ENCODE measurements around the gene MAGIX.
A peak's percentile ranks its signal among the peaks of the same experiment; 100 is the strongest.

The MAGIX gene

DNA sequence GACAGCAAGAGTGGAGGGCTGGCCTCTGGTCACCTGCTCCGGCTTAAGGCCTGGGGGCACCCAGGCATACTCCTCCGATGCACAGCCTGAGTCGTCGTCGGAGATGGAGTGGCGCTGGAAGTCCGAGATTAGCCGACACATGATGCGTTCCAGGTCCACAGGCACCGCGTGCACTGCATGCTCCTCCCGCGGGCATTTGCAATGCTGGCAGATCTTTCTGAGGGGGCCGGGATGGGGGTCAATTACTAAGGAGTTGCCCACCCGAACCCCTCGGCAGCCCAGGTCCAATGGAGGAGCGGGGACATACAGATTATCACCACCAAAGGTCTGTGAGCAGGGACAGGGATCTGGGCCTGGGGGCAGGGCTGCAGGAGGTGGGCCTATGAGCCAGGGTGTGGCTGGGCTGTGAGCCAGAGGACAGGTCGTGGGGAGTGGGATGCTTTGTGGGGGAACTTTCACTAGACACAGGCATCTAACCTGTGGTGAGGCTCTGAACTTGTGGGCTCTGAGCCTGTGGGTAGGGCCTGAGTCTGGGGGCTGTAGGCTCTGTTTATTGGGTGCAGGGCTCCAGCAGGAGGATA, 21.2 kb downstream of the MAGIX start:
- DNase-seq (ENCODE audit: low read depth in 4 of 4, low spot score in 1 of 4), result no peak

DNA sequence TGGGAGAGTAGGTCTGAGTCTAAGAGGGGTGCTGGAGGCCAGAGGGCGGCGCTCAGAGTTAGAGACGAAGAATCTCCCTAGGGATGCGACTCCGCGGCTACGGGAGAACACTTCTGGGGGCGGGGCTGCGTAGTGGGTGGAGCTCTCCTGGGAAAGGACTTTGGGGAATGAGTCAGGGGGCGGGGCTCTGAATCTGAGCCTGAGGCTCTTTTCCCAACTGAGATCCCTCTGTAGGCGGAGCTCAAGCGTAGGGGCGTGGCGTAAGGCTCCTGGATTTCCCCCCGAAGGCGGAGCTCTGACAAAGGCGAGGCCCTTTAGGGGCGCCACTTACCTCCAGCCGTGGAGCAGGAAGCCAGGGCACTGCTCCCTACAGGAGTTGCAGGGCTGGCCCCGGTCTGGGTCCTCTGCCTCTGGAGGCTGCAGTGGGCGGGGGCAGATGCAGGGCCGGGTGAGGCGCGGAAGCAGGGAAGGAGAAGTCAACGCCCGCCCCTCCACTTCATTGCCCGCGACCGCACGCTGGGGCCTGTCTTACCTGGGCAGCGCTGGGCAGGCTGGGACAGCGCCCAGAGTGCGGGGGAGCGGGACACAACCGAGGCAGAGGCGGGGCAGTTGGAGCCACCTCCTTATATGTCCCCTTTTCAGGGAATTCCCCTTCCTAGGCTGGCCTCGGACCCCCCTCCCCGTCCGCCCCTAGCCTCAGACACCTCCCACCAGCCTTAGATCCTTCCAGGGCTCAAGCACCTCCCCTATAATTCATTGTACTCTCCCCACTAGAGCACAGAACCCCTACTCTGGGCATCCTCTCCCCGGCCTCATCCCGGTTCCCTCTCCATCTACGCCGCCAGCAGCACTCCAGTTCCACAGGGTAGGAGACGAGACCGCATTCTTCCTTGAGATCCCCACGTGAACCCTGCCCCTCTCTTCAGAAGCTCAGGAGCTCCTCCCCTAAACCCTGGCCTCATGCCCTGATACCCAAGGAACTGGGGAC, 22.0 kb downstream of the MAGIX start:
- DNase-seq (ENCODE audit: low read depth in 4 of 4, low spot score in 1 of 4), result no peak

DNA sequence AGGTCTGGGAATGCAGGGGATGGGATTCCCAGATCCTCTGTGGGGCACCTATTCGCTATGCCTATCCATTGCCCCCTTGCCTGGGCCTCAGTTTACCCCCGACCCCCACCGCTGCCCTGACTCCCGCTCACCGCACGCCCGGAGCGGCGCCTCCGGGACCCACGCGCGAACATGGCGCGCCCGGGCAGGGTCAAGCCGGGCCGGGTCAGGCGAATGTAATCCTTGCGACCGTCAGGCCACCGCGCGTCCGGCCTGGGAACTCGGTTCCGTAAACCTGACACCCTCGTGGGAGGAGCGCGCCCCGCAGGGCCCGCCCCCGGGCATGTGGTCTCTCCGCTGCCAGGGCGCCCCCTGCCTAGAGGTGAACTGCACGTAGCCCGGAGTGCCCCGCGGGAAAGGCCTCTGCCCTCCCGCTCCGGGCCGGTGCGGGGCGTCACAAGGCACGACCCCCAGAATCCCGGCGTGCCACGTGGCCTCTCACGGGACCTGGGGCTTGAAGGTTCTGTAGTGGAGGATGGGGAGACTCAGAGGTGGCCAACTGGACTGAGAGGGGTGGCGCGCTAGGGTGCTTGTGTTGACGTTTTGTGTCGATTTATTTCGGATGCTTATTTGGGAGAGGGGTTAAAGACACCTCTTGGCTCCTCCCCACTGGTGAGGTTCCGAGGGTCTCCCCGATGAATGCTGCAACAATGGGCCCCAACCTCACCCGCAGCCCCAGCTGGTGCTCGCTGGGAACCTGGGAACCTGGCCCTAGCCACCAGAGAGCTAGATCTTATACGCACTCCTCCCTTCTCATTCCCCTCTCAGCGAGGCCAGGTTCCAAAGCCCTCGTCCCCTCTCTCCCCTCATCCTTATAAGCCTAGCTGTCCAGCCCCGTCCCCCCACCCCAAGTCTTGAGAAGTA, 23.8 kb downstream of the MAGIX start, which contains the start of gene PRICKLE3:
Gene PRICKLE3, minus strand, starts transcription at position 249 of the 903 bp plus-strand sequence. Its CDS starts 76 bp downstream, at position 173.
- peak in 2 of 4 experiments; percentile 53 to 75 for DNase-seq (ENCODE audit: low read depth in 4 of 4, low spot score in 1 of 4)

DNA sequence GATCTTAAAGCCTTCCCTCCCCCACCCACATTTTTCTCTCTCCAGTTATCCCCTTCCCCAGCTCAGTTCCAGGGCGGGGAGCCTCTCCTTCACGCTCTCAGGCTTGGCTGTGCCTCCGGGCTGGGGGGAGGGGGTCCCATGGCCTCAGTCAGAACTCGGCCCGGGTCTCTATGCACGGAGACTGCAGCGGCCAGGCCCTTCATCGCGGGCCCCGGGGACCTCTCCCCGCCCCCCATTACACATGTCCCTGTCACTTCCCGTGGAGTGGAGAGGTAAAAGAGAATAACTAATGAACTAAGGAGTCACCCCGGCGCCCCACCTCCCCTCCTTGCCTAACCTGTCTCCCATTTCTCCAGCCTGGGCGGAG, 24.5 kb downstream of the MAGIX start:
- no peak for DNase-seq (ENCODE audit: low read depth in 4 of 4, low spot score in 1 of 4)

DNA sequence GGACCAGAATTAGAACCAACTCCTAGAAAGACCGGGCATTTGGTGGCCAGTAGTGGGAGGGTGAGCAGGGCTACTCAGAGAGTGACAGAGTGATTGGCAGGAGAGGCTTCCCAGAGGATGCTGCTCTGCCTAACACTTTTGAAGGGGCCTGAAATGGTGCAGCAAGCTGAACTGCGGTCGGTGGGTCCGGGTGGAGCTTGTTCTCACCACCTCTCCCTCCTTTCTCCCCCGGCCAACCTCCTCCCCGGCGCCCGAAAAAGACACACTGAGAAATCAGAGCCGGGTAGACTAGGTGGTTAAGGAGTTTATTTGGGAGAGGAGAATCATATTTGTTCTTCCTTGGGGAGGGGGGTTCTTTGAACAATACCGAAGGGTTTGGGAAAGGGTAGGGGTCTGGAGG, 25.0 kb downstream of the MAGIX start:
- DNase-seq (ENCODE audit: low read depth in 4 of 4, low spot score in 1 of 4), result no peak

DNA sequence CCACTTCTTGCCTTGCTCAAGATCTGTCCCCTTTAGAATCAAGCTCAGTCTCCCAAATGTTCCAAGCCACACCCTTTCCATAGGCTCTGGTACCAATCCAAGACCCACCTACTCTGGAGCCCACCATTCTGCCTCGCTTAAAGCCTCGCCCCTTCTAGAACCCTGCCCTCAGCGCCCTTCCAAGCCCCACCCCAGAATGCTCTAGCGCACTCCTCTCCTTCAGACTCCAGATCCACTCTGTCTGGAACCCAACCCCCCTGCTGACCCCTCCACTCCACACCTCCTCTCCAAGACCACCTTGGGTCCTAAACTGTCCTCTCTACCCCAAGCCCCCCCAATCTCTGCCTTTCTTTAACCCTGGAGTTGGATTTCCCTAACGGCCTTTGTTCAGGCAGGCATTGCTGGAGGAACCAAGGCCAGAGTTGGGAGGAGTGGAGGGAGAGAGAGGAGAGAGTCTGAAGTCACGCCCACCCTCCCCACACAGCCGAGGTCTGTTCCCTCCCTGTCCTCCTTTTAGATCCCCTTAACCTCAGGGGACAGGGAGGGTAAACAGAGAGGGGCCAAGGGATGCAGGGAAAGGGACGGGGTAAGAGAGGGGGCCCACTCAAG, 26.0 kb downstream of the MAGIX start:
- DNase-seq (ENCODE audit: low read depth in 4 of 4, low spot score in 1 of 4), result no peak

DNA sequence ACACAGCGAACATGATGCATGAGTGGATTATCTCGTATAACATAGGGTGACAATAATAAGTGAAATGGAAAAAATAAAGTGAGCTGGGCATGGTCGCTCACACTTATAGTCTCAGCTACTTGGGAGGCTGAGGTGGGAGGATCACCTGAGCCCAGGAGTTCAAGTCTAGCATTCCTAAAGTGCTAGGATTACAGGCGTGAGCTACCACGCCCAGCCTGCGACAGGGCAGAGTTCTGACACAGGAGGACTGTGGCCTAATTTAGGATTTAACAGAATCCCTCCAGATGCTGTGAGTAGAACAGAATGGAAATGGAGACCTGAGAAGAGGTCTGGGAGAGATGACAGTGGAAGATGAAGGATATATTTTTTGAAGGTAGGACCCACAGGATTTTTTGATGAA, 27.0 kb downstream of the MAGIX start:
- no peak for DNase-seq (ENCODE audit: low read depth in 4 of 4, low spot score in 1 of 4)

DNA sequence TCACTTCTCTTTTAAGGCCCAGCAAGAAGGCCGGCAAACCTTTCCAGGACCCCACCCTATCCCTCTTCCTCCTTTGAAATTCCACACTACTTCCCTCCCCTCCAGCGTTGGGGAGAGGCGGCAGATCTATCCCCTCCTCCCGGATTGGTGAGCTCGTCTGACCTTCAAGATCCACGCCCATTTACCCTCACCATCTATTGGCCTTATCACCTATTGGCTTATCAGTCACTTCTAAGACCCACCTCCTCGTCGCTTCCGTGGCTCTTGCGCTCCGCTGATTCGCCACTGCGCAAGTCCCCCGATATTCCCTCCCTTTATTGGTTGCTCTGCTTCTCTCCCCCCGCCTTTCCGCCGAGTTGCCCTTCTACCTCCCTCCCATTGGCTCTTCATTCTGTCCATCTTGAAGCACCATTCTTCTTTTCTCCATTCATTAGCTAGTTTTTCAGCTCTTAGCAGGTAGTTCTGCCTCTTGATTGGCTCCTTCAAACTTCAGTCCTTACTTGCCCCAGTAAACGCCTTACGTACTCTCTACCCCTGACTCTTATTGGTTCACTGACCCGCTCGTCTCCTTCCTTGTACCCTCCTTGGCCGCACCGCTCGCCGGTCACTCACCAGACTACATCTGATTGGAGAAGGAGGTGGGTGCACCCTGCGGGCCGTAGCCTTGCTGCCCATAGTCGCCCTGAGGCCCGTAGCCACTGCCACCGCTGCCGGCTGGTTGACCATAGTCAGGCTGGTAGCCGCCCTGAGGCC, 28.4 kb downstream of the MAGIX start:
- peak in 2 of 4 experiments; percentile 56 to 69 for DNase-seq (ENCODE audit: low read depth in 4 of 4, low spot score in 1 of 4)

DNA sequence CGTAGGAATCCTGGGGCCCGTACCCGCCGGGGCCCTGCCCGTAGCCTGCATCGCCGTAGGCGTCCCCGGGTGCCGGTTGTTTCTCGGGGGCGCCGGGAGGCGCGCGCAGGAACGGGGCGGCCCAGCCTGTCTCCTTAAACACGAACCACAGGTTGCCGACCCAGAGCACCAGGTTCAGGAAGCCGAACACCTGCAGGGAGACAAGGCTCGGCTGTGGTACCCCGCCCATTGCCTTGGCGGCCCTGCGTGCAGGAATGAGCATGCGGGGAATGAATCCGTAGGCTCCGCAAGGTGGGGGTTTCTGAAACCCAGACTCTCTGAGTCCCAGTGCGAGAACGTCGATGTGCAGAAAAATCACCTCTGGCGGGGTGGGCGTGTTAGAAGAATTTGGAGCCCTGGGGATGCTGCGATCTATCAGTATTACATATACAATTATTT, 29.0 kb downstream of the MAGIX start:
- DNase-seq (ENCODE audit: low read depth in 4 of 4, low spot score in 1 of 4), result no peak

DNA sequence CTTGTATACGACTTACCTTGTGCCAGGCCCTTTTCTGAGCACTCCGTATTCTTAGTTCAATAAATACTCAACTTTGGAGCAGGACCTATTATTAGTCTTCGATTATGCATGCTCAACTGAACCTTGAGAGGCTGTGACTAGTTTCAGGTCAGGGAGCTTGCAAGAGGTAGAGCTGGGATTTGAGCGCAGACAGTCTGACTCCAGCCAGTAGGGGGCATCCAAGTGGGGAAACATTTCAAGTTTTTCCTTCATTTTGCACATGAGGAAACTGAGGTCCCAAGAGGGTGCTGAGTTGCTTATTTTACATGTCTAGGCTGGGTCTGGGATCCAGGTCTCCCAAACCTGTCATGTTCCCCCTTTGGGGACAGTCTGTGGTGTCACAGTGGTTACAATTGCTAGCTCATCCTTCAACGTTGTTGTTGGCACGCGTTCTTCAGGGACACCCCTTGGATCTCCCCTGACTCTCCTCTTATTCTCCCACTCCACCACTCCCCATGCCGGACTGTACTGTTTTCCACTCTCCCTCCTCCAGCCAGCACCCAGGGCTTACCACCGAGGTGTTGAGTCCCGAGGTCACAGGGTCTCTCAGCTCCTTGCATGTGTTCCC, 30.3 kb downstream of the MAGIX start:
- no peak for DNase-seq (ENCODE audit: low read depth in 4 of 4, low spot score in 1 of 4)

DNA sequence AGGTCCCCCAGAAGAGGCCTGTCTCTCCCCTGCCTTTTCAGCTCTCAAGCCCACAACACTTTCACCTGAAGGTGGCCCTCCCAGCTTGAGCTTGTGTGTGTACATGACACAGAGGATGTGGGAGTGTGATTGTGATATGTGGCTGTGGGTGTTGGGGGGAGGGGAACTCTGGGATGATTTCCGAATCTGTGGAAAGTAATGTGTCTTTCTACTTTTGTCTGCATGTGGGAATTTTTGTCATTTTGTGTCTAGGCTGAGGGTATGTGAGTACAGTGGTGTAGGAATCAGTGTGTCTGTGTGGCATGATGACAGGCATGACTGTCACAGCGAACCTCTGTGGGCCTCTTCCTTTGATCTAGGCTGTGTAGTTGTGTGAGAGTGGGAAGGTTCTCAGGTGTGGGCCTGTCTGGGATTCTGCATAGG, 31.0 kb downstream of the MAGIX start:
- DNase-seq (ENCODE audit: low read depth in 4 of 4, low spot score in 1 of 4), result no peak

DNA sequence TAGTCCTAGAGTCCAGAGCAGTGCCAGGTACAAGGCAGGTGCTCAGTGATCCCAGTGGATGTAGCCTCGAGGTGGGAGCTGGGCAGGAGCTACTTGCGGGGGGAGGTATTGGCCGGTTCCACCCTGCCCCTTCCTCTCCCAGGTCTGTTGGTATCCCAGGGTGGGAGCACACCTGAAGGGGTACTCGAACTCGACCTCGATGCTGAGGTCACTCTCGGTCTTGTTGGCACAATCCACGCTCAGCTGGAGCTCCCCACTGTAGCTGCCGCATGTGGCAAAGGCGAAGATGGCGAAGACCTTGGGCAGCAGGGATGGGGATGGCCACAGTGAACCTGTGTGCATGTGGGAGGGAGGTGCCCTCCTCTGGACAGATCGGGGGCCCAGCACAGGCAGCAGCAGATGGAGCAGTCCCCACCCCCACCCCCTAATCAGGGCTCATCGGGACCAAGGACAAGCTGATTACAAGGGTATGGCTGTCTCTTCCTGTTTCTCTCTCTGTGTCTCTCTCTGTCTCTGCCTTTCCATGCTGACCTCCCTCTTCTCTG, 35.1 kb downstream of the MAGIX start:
- DNase-seq (ENCODE audit: low read depth in 4 of 4, low spot score in 1 of 4), result no peak

DNA sequence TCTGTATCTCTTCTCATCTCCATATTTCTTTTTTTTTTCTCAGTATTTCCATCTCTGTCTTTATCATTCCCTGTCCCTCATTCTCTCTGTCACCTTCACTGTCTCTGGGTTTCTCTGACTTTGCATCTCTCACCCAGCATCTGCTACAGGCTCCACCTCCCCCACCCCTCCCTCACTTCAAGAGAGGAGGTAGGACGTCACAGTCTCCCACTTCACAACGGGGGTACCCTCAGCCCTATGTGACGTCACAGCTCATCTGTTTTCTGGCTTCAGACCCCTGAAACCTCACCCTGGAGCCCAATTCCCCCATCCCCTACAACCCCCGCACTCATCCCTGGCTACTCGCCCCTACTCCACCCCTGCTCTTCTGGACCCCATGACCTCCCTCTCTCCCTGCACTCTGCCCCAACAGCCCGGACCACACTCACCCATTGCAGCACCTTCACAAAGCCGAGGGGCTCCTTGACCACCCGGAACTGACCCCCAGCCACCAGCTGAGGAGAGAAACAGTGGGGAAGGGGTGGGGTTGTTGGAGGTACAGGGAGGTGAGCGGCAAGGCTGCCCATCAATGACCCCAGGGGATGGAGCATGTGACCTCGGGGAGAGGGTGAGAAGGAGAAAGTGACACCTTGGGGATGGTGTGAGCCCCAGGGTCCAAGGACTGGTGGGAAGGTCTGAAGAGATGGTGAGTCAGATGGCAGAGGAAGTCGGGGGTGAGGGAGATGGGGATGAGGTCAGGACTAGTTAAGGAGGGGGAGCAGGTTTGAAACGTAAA, 36.2 kb downstream of the MAGIX start:
- no peak for DNase-seq (ENCODE audit: low read depth in 4 of 4, low spot score in 1 of 4)

DNA sequence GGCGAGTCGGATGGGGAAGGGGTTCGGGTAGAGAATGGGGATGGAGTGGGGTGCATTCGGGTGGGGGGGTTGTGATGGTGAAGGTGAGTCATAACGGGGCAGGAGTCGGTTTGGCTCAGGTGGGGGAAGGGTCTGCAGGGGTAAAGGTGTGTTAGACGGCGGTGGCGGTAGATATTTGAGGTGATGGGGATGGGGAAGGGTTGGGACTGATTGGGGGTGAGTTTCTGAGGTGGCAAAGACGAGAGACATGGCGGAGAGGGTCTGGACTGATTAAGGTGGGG, 36.7 kb downstream of the MAGIX start:
- DNase-seq (ENCODE audit: low read depth in 4 of 4, low spot score in 1 of 4), result no peak

DNA sequence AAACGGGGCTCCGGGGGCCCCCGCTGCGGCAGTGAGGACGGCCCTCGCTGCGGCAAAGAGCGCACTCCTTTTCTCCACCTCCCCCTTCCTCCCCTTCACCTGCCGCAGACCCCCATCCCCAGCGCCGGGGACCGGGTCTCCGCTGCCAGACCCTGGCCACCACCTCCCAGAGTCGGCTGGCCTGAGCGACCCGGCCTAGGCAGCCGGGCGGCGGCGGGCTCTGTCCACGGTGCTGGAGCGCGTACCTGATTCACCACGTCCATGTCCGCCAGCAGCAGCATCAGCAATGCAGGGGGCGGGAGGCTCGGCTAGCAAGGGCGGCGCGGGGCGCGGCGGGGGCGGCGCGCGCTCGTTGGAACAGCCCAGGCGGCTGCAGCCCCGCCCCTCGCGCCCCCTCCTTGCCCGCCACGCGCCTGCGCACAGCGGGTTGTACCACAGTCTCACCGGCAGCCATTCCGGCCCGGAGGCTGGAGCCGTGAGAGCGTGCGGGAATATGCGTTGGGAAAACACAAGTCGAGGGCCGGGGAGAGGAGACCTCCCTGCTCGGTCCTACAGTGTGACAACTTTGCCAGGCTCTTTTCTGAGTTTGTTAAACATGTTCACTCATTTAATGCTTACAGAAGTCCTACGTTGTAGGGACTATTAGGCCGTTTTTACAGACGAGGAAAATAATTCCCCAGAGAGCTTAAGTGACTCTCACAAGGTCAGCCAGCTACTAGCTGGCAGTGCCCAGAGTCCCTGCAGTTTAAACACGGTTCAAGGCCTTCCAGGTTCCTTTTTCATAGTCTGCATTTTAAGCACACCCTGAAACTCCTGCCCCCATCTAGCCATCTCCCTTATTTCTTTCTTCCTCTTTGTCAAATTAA, 37.6 kb downstream of the MAGIX start, which contains the start of gene SYP:
Gene SYP, minus strand, starts transcription at position 288 of the 866 bp plus-strand sequence. Its CDS starts 7 bp downstream, at position 281.
- peak; percentile 71 to 79 (median 78) for DNase-seq (ENCODE audit: low read depth in 4 of 4, low spot score in 1 of 4)

DNA sequence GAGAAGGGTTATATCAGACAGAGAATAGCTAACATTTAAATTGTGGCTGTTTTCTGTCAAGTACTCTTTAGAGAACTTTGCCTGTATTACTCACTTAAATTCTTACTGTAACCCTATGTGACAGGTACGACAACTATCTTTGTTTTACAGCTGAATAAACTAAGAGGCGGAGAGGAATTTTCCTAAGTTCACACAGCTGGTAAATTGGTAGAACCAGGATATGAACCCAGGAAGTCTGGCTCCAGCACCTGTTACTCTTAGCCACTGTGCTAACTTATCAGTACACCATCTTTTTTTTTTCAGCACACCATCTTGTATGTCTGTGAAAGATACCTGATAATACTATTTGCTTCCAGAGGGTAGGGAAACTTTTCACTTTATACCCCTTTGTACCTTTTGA, 39.5 kb downstream of the MAGIX start:
- DNase-seq (ENCODE audit: low read depth in 4 of 4, low spot score in 1 of 4), result no peak

DNA sequence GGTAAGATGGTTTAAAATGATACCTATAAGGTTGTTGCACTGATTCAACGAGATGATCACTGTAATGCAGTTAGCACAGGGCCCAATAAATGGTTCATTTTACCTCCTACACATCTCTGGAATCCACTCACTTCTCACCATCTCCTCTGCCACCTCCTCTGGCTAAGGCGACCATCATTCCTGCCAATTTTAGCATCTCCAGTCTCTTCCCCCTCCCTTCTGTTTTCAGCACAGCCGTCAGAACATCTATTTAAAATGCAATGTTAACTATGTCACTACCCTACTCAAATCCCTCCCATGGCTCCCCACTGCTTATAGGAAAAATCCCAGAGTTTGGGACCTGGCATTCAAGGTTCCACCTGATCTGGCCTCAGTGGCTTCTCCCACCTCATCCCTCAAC, 41.0 kb downstream of the MAGIX start:
- no peak for DNase-seq (ENCODE audit: low read depth in 4 of 4, low spot score in 1 of 4)

DNA sequence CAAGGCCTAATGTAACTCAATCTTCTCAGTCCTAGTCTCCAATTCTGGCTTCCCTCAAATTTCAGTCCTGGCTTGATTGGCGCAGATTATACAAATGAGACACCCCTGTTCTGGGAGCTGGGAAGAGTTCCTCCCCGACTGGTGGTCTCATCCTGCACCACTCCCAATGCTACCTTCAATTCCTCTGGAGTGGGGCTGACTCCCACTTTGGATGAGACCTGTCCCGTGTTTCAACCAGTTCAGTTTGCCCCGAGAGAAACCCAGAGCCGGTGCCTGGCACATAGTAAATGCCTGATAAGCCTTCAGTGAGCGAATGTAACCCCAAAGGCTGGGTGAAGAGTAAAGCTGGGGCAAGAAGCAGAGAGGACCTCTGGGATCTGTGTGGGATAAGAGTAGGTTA, 41.5 kb downstream of the MAGIX start:
- DNase-seq (ENCODE audit: low read depth in 4 of 4, low spot score in 1 of 4), result no peak

Data from stimulated activated CD4-positive, alpha-beta T cell treated with anti-CD3 and anti-CD28 coated beads, Interleukin-1b, Interleukin-23, amount 100 ng/mL, for 24 hours (primary cell).